ENCODE measurements around the gene CELA2A. TPM values are rescaled to one million over a fixed set of nuclear protein-coding genes. Genes with fewer than 3 reads are reported as not detected.
A peak's percentile ranks its signal among the peaks of the same experiment; 100 is the strongest.

The CELA2A gene
- total and polyA plus RNA-seq, 11 donors, result 0.76 to 1.0 (median 0.84) TPM; not detected in 6

DNA sequence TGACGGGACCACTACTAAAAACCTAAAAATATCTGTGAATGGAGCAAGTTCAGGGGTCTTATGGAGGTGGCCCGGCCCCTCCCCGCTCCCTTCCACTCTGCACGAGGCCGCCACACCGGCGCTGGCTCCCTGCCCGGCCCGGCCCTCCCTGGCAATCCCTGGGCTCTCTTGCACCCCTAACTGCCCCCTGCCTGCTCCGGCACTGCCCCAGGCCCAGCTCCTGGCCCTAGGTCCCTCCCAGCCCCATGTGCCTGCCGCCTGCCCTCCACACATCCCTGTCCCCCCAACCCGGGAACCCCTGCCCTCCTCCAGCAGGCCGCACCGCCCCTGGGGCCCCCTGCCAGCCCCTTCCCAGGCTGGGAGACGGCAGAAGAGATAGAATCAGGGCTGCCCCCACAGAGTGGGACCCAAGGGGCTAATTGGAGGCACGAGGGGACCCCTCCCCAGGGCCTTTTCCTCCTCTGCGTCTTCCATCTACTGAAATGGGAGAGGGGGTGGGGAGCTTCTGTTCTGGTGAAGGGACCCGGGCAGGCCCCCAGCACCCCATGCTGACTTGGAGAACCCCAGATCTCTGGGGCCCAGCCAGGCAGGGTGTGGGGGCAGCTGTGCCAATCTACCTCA, 27.6 kb upstream of the CELA2A start:
- H3K4me1 ChIP-seq, result peaks cover 0 to 33% (median 11%) of the 10 kb centered on the region in 12 donors
- peaks cover 0 to 62% (median 7%) of the 10 kb centered on the region in 9 donors for H3K36me3 ChIP-seq
- WGBS, 4 donors, result 86 to 91% (median 90%) methylated on average over 15 to 18 of the region's 18 CpGs
- ATAC-seq (no peak), DNase-seq (no peak)
- no peak overlapping the region for H3K27ac ChIP-seq
- no peaks in the 10 kb centered on the region for H3K27me3 ChIP-seq
- no peak overlapping the region for H3K4me3 ChIP-seq
- no peaks in the 10 kb centered on the region for H3K9me3 ChIP-seq
- TF ChIP-seq, protein P1, sequence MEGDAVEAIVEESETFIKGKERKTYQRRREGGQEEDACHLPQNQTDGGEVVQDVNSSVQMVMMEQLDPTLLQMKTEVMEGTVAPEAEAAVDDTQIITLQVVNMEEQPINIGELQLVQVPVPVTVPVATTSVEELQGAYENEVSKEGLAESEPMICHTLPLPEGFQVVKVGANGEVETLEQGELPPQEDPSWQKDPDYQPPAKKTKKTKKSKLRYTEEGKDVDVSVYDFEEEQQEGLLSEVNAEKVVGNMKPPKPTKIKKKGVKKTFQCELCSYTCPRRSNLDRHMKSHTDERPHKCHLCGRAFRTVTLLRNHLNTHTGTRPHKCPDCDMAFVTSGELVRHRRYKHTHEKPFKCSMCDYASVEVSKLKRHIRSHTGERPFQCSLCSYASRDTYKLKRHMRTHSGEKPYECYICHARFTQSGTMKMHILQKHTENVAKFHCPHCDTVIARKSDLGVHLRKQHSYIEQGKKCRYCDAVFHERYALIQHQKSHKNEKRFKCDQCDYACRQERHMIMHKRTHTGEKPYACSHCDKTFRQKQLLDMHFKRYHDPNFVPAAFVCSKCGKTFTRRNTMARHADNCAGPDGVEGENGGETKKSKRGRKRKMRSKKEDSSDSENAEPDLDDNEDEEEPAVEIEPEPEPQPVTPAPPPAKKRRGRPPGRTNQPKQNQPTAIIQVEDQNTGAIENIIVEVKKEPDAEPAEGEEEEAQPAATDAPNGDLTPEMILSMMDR (IDR thresholded peaks at IDR 0.05), result no peak
- no peak for TF ChIP-seq POLR2A (IDR thresholded peaks at IDR 0.05)
- intact Hi-C loops (cut with DNase I), result loop anchor here in 3 of 10 donors (5.0 to 10.0 kb wide), 3 partner anchors 274 to 284 kb away; partner anchors contain the start of gene TMEM51 (in 2 of the 3)

DNA sequence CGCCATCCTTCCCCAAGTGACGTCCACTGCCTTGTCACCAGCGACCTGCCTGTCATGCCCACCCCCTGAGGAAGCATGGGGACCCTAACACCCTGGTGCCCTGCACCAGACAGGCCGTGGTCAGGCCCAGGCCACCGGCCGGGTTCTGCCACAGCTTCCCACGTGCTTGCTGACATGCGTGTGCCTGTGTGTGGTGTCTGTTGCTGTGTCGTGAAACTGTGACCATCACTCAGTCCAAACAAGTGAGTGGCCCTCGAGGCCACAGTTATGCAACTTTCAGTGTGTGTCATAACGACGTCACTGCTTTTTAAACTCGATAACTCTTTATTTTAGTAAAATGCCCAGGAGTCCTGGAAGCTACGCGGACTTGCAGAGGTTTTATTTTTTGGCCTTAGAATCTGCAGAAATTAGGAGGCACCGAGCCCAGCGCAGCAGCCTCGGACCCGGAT, 26.8 kb upstream of the CELA2A start:
- H3K27ac ChIP-seq, result no peak overlapping the region
- WGBS, 4 donors, result 89 to 98% (median 91%) methylated on average over 19 of the region's 19 CpGs

DNA sequence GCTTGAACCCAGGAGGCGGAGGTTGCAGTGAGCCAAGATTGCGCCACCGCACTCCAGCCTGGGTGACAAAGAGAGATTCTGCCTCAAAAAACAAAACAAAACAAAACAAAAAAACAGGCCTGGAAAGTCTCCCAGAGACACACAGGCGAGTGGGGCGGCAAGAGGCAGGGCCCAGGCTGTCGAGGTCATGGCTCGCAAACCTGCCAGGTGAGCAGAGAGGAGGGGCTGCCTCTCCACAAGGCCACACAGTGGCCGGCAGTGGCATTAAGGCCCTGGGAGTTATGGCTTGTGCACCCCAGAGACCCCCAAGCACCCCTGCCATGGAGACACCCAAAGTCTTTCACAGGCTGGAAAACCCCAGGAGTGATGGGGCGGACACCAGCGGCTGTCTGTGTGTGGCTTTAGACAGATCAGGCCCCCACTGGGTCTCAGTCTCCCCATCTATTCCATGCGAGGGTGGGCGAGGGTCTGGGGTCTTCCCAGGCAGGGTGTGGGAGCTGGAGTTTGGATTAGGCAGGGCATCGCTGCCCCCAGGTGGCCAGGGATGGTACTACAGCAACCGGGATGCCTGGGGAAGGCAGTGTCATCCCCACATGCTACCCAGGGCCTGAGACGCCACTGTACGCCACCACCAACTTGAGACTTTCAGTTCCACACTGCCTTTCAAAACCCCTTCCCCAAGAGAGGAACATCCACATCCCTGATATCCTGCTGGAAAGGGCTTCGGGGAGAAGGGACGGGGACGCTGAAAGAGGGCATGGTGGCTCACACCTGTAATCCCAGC, 25.6 kb upstream of the CELA2A start:
- H3K27ac ChIP-seq, result no peak overlapping the region
- no peaks in the 10 kb centered on the region for H3K9me3 ChIP-seq
- TF ChIP-seq POLR2A (IDR thresholded peaks at IDR 0.05), result no peak
- TF ChIP-seq, protein P1 (IDR thresholded peaks at IDR 0.05), result peak; percentile 86 to 98 (median 96)
- ATAC-seq (peak; percentile 22 to 77 (median 58)), DNase-seq (peak in 4 of 5 donors; percentile 67 to 82 (median 68))
- peaks cover 0 to 47% (median 3%) of the 10 kb centered on the region in 9 donors for H3K36me3 ChIP-seq
- WGBS, 4 donors, result 60 to 91% (median 62%) methylated on average over 11 to 19 of the region's 19 CpGs
- H3K4me3 ChIP-seq, result no peak overlapping the region
- no peaks in the 10 kb centered on the region for H3K27me3 ChIP-seq
- intact Hi-C loops (cut with DNase I), result loop anchor here in 8 of 10 donors (1.0 to 10.0 kb wide), 8 partner anchors 103 to 306 kb away; partner anchors contain the start of gene TMEM51 (in 2 of the 8)
- peaks cover 0 to 25% (median 11%) of the 10 kb centered on the region in 12 donors for H3K4me1 ChIP-seq

More for the DNA sequence above, 26.8 kb upstream of the CELA2A start:
- no peaks in the 10 kb centered on the region for H3K27me3 ChIP-seq
- ATAC-seq, result no peak
- intact Hi-C loops (cut with DNase I), result loop anchor here in 6 of 10 donors (2.0 to 10.0 kb wide), 7 partner anchors 105 to 305 kb away; partner anchors contain the start of gene TMEM51 (in 4 of the 6)
- DNase-seq, result no peak
- H3K4me3 ChIP-seq, result no peak overlapping the region
- TF ChIP-seq, protein P1 (IDR thresholded peaks at IDR 0.05), result no peak
- TF ChIP-seq POLR2A (IDR thresholded peaks at IDR 0.05), result no peak
- peaks cover 0 to 56% (median 7%) of the 10 kb centered on the region in 9 donors for H3K36me3 ChIP-seq
- H3K9me3 ChIP-seq, result no peaks in the 10 kb centered on the region
- peaks cover 0 to 26% (median 11%) of the 10 kb centered on the region in 12 donors for H3K4me1 ChIP-seq

DNA sequence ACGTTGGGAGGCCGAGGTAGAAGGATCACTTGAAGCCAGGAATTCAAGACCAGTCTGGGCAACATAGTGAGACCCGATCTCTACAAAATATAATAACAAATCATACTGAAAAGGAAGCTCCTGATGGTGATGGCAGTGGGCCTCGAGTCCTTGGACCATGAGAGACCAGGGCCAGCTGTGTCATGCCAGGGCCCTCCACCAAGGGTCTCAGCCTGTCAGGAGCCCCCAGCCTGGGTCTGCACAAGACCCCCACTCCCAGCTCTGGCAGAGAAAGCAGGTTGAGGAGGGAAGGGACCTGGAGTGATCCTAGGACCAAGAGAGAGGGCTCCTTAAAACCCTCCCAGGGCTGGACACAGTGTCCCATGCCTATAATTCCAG, 25.0 kb upstream of the CELA2A start:
- no peak for DNase-seq
- WGBS, 4 donors, result 76 to 90% (median 80%) methylated on average over 4 of the region's 4 CpGs
- Histone ChIP-seq H3K4me3 (no peak overlapping the region), H3K27ac (no peak overlapping the region), H3K36me3 (peaks cover 0 to 41% (median 3%) of the 10 kb centered on the region in 9 donors), H3K4me1 (peaks cover 0 to 20% (median 11%) of the 10 kb centered on the region in 12 donors), H3K27me3 (no peaks in the 10 kb centered on the region), H3K9me3 (no peaks in the 10 kb centered on the region)
- intact Hi-C loops (cut with DNase I), result loop anchor here in 8 of 10 donors (1.0 to 10.0 kb wide), 8 partner anchors 103 to 307 kb away; partner anchors contain the start of gene TMEM51 (in 2 of the 8)
- no peak for ATAC-seq
- TF ChIP-seq, protein P1 (IDR thresholded peaks at IDR 0.05), result no peak
- TF ChIP-seq POLR2A (IDR thresholded peaks at IDR 0.05), result no peak

Data from heart left ventricle (tissue), 16 donors.